ENCODE measurements around the gene BCR. TPM values are rescaled to one million over a fixed set of nuclear protein-coding genes. Genes with fewer than 3 reads are reported as not detected.
A peak's percentile ranks its signal among the peaks of the same experiment; 100 is the strongest.

BCR gene
- total RNA-seq, 4 donors from 2014 or later: 36.9 to 514 (median 91.0) TPM

GRCh38 chr22:23182309-23183060, 2.2 kb downstream of the BCR start:
- no peaks in the 10 kb centered on the region for H3K9me3 ChIP-seq
- in situ Hi-C loops (cut with MboI; ENCODE audit: low pct_ligation_motif_present in 1 of 4, low pct_unique_long_range_greater_than_20kb in 1 of 4, low sequenced_read_pairs in 3 of 4) (loop anchor here in 1 of 4 donors (5.0 kb wide), 1 partner anchor 95 kb away; no protein-coding TSS in a partner anchor), intact Hi-C loops (cut with DNase I; ENCODE audit: low total_unique reads) (no loop called here)
- DNase-seq: no peak
- peak overlapping the region; percentile 0 to 84 (median 47) for H3K27ac ChIP-seq
- peak; percentile 3 for TF ChIP-seq POLR2A (IDR thresholded peaks at IDR 0.05)
- no peak for TF ChIP-seq EP300 (IDR thresholded peaks at IDR 0.05; ENCODE audit: low read depth)
- H3K4me3 ChIP-seq: peak overlapping the region in 3 of 4 donors; percentile 57 to 79 (median 74)
- no peaks in the 10 kb centered on the region for H3K36me3 ChIP-seq
- H3K27me3 ChIP-seq: no peaks in the 10 kb centered on the region
- H3K4me1 ChIP-seq: peaks cover 15 to 54% (median 47%) of the 10 kb centered on the region in 4 donors
- 48% methylated on average over 12 of the region's 12 CpGs; no CpG with 5 or more reads in 1 of the 2 donors for WGBS, 2 donors (ENCODE audit: low coverage in 1 of 2)

- DNase-seq: peak; percentile 52
- Histone ChIP-seq H3K36me3 (no peaks in the 10 kb centered on the region), H3K9me3 (no peaks in the 10 kb centered on the region), H3K27ac (peak overlapping the region; percentile 0 to 84 (median 47)), H3K27me3 (no peaks in the 10 kb centered on the region), H3K4me3 (peak overlapping the region in 3 of 4 donors; percentile 57 to 79 (median 74)), H3K4me1 (peaks cover 15 to 58% (median 47%) of the 10 kb centered on the region in 4 donors)
- intact Hi-C loops (cut with DNase I; ENCODE audit: low total_unique reads): no loop called here
- WGBS, 2 donors (ENCODE audit: low coverage in 1 of 2): 21 to 40% methylated on average over 1 to 11 of the region's 11 CpGs
- in situ Hi-C loops (cut with MboI; ENCODE audit: low pct_ligation_motif_present in 1 of 4, low pct_unique_long_range_greater_than_20kb in 1 of 4, low sequenced_read_pairs in 3 of 4): loop anchor here in 1 of 4 donors (5.0 kb wide), 1 partner anchor 94 kb away; no protein-coding TSS in a partner anchor
- TF ChIP-seq POLR2A (IDR thresholded peaks at IDR 0.05) (no peak), POLR2AphosphoS5 (IDR thresholded peaks at IDR 0.05) (no peak), EP300 (IDR thresholded peaks at IDR 0.05; ENCODE audit: low read depth) (no peak)
- TF ChIP-seq, protein P1, sequence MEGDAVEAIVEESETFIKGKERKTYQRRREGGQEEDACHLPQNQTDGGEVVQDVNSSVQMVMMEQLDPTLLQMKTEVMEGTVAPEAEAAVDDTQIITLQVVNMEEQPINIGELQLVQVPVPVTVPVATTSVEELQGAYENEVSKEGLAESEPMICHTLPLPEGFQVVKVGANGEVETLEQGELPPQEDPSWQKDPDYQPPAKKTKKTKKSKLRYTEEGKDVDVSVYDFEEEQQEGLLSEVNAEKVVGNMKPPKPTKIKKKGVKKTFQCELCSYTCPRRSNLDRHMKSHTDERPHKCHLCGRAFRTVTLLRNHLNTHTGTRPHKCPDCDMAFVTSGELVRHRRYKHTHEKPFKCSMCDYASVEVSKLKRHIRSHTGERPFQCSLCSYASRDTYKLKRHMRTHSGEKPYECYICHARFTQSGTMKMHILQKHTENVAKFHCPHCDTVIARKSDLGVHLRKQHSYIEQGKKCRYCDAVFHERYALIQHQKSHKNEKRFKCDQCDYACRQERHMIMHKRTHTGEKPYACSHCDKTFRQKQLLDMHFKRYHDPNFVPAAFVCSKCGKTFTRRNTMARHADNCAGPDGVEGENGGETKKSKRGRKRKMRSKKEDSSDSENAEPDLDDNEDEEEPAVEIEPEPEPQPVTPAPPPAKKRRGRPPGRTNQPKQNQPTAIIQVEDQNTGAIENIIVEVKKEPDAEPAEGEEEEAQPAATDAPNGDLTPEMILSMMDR (IDR thresholded peaks at IDR 0.05): no peak
Observed at GRCh38 chr22:23183061-23183698, 2.9 kb downstream of the BCR start.

GRCh38 chr22:23184100-23184763, 3.9 kb downstream of the BCR start:
- no peaks in the 10 kb centered on the region for H3K9me3 ChIP-seq
- intact Hi-C loops (cut with DNase I; ENCODE audit: low total_unique reads): no loop called here
- TF ChIP-seq EP300 (IDR thresholded peaks at IDR 0.05; ENCODE audit: low read depth) (no peak), POLR2A (IDR thresholded peaks at IDR 0.05) (no peak), POLR2AphosphoS5 (IDR thresholded peaks at IDR 0.05) (no peak)
- TF ChIP-seq, protein P1 (IDR thresholded peaks at IDR 0.05): no peak
- DNase-seq: no peak
- in situ Hi-C loops (cut with MboI; ENCODE audit: low pct_ligation_motif_present in 1 of 4, low pct_unique_long_range_greater_than_20kb in 1 of 4, low sequenced_read_pairs in 3 of 4): loop anchor here in 1 of 4 donors (5.0 kb wide), 1 partner anchor 93 kb away; no protein-coding TSS in a partner anchor
- H3K27ac ChIP-seq: no peak overlapping the region
- no peaks in the 10 kb centered on the region for H3K27me3 ChIP-seq
- H3K36me3 ChIP-seq: no peaks in the 10 kb centered on the region
- H3K4me1 ChIP-seq: peaks cover 15 to 48% (median 42%) of the 10 kb centered on the region in 4 donors
- 43 to 72% methylated on average over 1 to 3 of the region's 3 CpGs for WGBS, 2 donors (ENCODE audit: low coverage in 1 of 2)
- peak overlapping the region in 1 of 4 donors; percentile 79 for H3K4me3 ChIP-seq

- in situ Hi-C loops (cut with MboI; ENCODE audit: low pct_ligation_motif_present in 1 of 4, low pct_unique_long_range_greater_than_20kb in 1 of 4, low sequenced_read_pairs in 3 of 4): loop anchor here in 1 of 4 donors (5.0 kb wide), 1 partner anchor 93 kb away; no protein-coding TSS in a partner anchor
Observed at GRCh38 chr22:23184764-23185113, 4.4 kb downstream of the BCR start.

More at GRCh38 chr22:23184764-23185113, 4.4 kb downstream of the BCR start:
- 84 to 86% methylated on average over 1 to 5 of the region's 5 CpGs for WGBS, 2 donors (ENCODE audit: low coverage in 1 of 2)
- Histone ChIP-seq H3K27me3 (no peaks in the 10 kb centered on the region), H3K27ac (no peak overlapping the region), H3K4me3 (no peak overlapping the region), H3K4me1 (peaks cover 12 to 44% (median 37%) of the 10 kb centered on the region in 4 donors), H3K9me3 (no peaks in the 10 kb centered on the region), H3K36me3 (no peaks in the 10 kb centered on the region)
- no peak for TF ChIP-seq EP300 (IDR thresholded peaks at IDR 0.05; ENCODE audit: low read depth)
- no peak for TF ChIP-seq POLR2AphosphoS5 (IDR thresholded peaks at IDR 0.05)
- no peak for TF ChIP-seq POLR2A (IDR thresholded peaks at IDR 0.05)
- TF ChIP-seq, protein P1 (IDR thresholded peaks at IDR 0.05): no peak
- intact Hi-C loops (cut with DNase I; ENCODE audit: low total_unique reads): no loop called here
- no peak for DNase-seq

All from transverse colon (tissue), 4 donors.